Measurements from ENCODE around the gene RPS5. TPM values are rescaled to one million over a fixed set of nuclear protein-coding genes. Genes with fewer than 3 reads are reported as not detected.

The RPS5 gene
- total RNA-seq, 1 experiment from 2014 or later = 1,400 TPM

DNA sequence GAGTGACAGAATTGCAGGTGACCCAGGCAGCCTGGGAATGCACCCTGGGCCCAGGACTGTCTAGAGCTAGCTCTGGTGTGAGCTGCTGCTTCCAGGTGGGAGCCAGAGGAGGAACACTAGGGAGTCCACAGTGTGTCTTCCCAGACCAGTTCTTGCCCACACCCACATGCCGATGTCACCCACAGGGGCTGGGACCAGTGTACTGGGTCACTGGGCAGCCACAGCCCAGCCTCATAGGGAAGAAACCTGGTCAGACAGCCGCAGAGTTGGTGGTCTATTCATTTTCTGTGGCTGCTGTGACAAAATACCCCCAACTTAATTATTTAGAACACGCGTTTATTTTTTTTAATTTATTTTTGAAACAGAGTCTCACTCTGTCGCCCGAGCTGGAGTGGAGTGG is 11.5 kb downstream of the RPS5 start:
- Histone ChIP-seq H3K27me3 (ENCODE audit: insufficient read depth, low read length) (no peaks in the 10 kb centered on the region; the same call in 1 of the 2 replicates), H3T11ph (ENCODE audit: low read length) (no peak overlapping the region), H3K18ac (ENCODE audit: insufficient read length, low read depth, low read length) (no peak overlapping the region), H3K9me3 (ENCODE audit: control insufficient read depth, low read depth, low read length) (no peaks in the 10 kb centered on the region), H3K79me2 (ENCODE audit: insufficient read depth, low read length) (no peaks in the 10 kb centered on the region), H3K14ac (ENCODE audit: insufficient read depth, low read length) (no peak overlapping the region), H2BK20ac (ENCODE audit: low read depth, low read length, poor library complexity, severe bottlenecking) (no peak overlapping the region), H2BK5ac (ENCODE audit: insufficient read length, low read length) (no peak overlapping the region), H3K27ac (ENCODE audit: insufficient read length, low read depth, low read length) (no peak overlapping the region), H2AFZ (ENCODE audit: low read length) (no peak overlapping the region), H2BK15ac (ENCODE audit: low read depth, low read length) (no peak overlapping the region), H3K79me1 (ENCODE audit: insufficient read depth, low read depth, low read length, poor library complexity, severe bottlenecking) (no peaks in the 10 kb centered on the region), H3K23ac (ENCODE audit: insufficient read length, low read depth, low read length) (no peak overlapping the region), H3K23me2 (ENCODE audit: insufficient read length, low read depth, low read length, poor library complexity, severe bottlenecking) (peaks cover 13% of the 10 kb centered on the region), H3K4me2 (ENCODE audit: insufficient read depth, insufficient read length, low read length) (no peak overlapping the region), H2BK12ac (ENCODE audit: insufficient read length, low read depth, low read length) (no peak overlapping the region), H4K91ac (ENCODE audit: insufficient read length, low read depth, low read length) (no peak overlapping the region), H3K4me1 (ENCODE audit: insufficient read depth, low read length) (no peaks in the 10 kb centered on the region; the same call in 1 of the 2 replicates), H3K4ac (ENCODE audit: low read depth, low read length) (no peak overlapping the region), H4K5ac (ENCODE audit: insufficient read length, low read depth, low read length) (no peak overlapping the region), H3K9ac (ENCODE audit: extremely low read depth, insufficient read length, low read length) (no peak overlapping the region), H4K8ac (replicated peaks; ENCODE audit: insufficient read length, low read depth, low read length) (no peak overlapping the region), H4K20me1 (ENCODE audit: control insufficient read depth, insufficient read depth, insufficient read length) (peaks cover 5% of the 10 kb centered on the region), H2AK5ac (ENCODE audit: insufficient read length, low read length) (no peak overlapping the region), H2BK120ac (ENCODE audit: low read depth, low read length, poor library complexity, severe bottlenecking) (no peak overlapping the region), H3K56ac (ENCODE audit: insufficient read length, low read depth, low read length) (no peak overlapping the region)
- no peak overlapping the region for H3K27ac Mint-ChIP-seq
- TF ChIP-seq, protein P1, sequence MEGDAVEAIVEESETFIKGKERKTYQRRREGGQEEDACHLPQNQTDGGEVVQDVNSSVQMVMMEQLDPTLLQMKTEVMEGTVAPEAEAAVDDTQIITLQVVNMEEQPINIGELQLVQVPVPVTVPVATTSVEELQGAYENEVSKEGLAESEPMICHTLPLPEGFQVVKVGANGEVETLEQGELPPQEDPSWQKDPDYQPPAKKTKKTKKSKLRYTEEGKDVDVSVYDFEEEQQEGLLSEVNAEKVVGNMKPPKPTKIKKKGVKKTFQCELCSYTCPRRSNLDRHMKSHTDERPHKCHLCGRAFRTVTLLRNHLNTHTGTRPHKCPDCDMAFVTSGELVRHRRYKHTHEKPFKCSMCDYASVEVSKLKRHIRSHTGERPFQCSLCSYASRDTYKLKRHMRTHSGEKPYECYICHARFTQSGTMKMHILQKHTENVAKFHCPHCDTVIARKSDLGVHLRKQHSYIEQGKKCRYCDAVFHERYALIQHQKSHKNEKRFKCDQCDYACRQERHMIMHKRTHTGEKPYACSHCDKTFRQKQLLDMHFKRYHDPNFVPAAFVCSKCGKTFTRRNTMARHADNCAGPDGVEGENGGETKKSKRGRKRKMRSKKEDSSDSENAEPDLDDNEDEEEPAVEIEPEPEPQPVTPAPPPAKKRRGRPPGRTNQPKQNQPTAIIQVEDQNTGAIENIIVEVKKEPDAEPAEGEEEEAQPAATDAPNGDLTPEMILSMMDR (conservative IDR thresholded peaks at IDR 0.05) = no peak
- peaks cover 10 to 16% of the 10 kb centered on the region in 2 experiments for H3K4me1 Mint-ChIP-seq
- H3K9me3 Mint-ChIP-seq = no peaks in the 10 kb centered on the region
- no peak for DNase-seq
- no CpG with 5 or more reads among the region's 6 CpGs for WGBS (ENCODE audit: extremely low coverage, insufficient read length, low lambda C conversion rate)
- no peak overlapping the region for H3K4me3 Mint-ChIP-seq
- peaks cover 12 to 16% (median 14%) of the 10 kb centered on the region in 3 experiments; a peak in 6 of 7 replicates for H3K36me3 Mint-ChIP-seq (ENCODE audit: insufficient read depth in 1 of 3, low read depth in 3 of 3)
- H3K27me3 Mint-ChIP-seq (ENCODE audit: low read depth) = peaks cover 14% of the 10 kb centered on the region

Data from H9 (cell line).